IMR-90 (cell line): ENCODE results near the gene BTK. TPM values are rescaled to one million over a fixed set of nuclear protein-coding genes. Genes with fewer than 3 reads are reported as not detected.

Experiments
- ATAC-seq: fragments of 200-7000 bp; cut with Tn5 transposase; 2 replicates; pipeline ENCODE4 v1.9.1; 2020; ENCODE audit warnings: low read depth, mild to moderate bottlenecking, moderate library complexity
- BruUV-seq: library from RNA; stranded (reverse); fragments of 400-500 nt; replicated peaks from 2 replicates; lab custom pipeline; 2021; lab: Mats Ljungman, UMichigan
- CTCF ChIA-PET: fragments of 300-600 bp; formaldehyde crosslinking; extraction: SDS; loops from one replicate; lab custom pipeline; 2021; ENCODE audit warnings: antibody characterized with exemption; lab: Yijun Ruan, JAX
- POLR2A ChIA-PET: fragments of 300-600 bp; sonication (Branson Sonifier 250); formaldehyde crosslinking; loops from one replicate; lab custom pipeline; 2022; ENCODE audit warnings: antibody characterized with exemption; ENCODE audit not compliant: unreplicated experiment; lab: Charles Lee
- DNase-seq: peaks from one replicate; pipeline ENCODE4 v3.0.0; 2013
- H2AFZ ChIP-seq: replicated peaks from 2 replicates; pipeline ENCODE3; 2013; ENCODE audit warnings: low read length, mild to moderate bottlenecking; ENCODE audit not compliant: poor library complexity
- H2AK5ac ChIP-seq: 2 replicates; pipeline ENCODE4 v1.6.1; 2013; ENCODE audit warnings: low read depth, low read length, inconsistent platforms
- H2AK9ac ChIP-seq: replicated peaks from 2 replicates; pipeline ENCODE3; 2013; ENCODE audit warnings: mild to moderate bottlenecking, low read depth, low read length, moderate library complexity; ENCODE audit not compliant: poor library complexity
- H2BK120ac ChIP-seq: 2 replicates; pipeline ENCODE4 v1.6.1; 2013; ENCODE audit warnings: low read depth, low read length, inconsistent platforms
- H2BK15ac ChIP-seq: 3 replicates; pipeline ENCODE4 v1.6.1; 2013; ENCODE audit warnings: low read depth, low read length, inconsistent platforms
- H2BK20ac ChIP-seq: 2 replicates; pipeline ENCODE4 v1.6.1; 2013; ENCODE audit warnings: low read depth, mild to moderate bottlenecking, inconsistent platforms, low read length, moderate library complexity
- H2BK5ac ChIP-seq: 2 replicates; pipeline ENCODE4 v1.6.1; 2013; ENCODE audit warnings: mild to moderate bottlenecking, low read depth, low read length, inconsistent platforms; ENCODE audit not compliant: poor library complexity, severe bottlenecking
- H3K14ac ChIP-seq: replicated peaks from 2 replicates; pipeline ENCODE4 v1.6.1; 2013; ENCODE audit warnings: low read depth, low read length, inconsistent platforms
- H3K18ac ChIP-seq: 2 replicates; pipeline ENCODE4 v1.6.1; 2013; ENCODE audit warnings: low read depth, low read length, control low read depth
- H3K23ac ChIP-seq: 2 replicates; pipeline ENCODE4 v1.6.1; 2013; ENCODE audit warnings: low read depth, low read length, inconsistent platforms
- H3K27ac ChIP-seq: 2 replicates; pipeline ENCODE4 v1.5.1; 2013; ENCODE audit warnings: mild to moderate bottlenecking, control low read depth, low read length; ENCODE audit not compliant: insufficient read depth
- H3K27me3 ChIP-seq: 2 replicates; pipeline ENCODE4 v1.6.1; 2013; ENCODE audit warnings: low read length; ENCODE audit not compliant: control insufficient read depth, insufficient read depth
- H3K36me3 ChIP-seq: 2 replicates; pipeline ENCODE4 v1.6.1; 2013; ENCODE audit warnings: low read length, mixed read lengths; ENCODE audit not compliant: control insufficient read depth, insufficient read depth
- H3K4ac ChIP-seq: 2 replicates; pipeline ENCODE4 v1.6.1; 2013; ENCODE audit warnings: low read depth, low read length, inconsistent platforms
- H3K4me1 ChIP-seq: 2 replicates; pipeline ENCODE4 v1.6.1; 2013; ENCODE audit warnings: low read length, mixed read lengths; ENCODE audit not compliant: control insufficient read depth, insufficient read depth
- H3K4me2 ChIP-seq: 2 replicates; pipeline ENCODE4 v1.6.1; 2013; ENCODE audit warnings: low read depth, mild to moderate bottlenecking, control low read depth, low read length, moderate library complexity
- H3K4me3 ChIP-seq: 2 replicates; pipeline ENCODE4 v1.5.1; 2013; ENCODE audit warnings: low read depth, mild to moderate bottlenecking, control low read depth, low read length, moderate library complexity; ENCODE audit not compliant: insufficient read depth
- H3K56ac ChIP-seq: 2 replicates; pipeline ENCODE4 v1.6.1; 2013; ENCODE audit warnings: low read length, inconsistent platforms; ENCODE audit not compliant: insufficient read depth; ENCODE audit errors: extremely low read depth
- H3K79me1 ChIP-seq, 2 experiments: 2 replicates each; pipeline ENCODE4 v1.6.1; 2013; ENCODE audit warnings: low read length in 2 of 2, inconsistent platforms in 1 of 2, low read depth in 1 of 2
- H3K9ac ChIP-seq: 2 replicates; pipeline ENCODE4 v1.6.1; 2013; ENCODE audit warnings: low read depth, low read length, control low read depth
- H3K9me1 ChIP-seq: 2 replicates; pipeline ENCODE4 v1.6.1; 2013; ENCODE audit warnings: low read length, inconsistent platforms; ENCODE audit not compliant: insufficient read depth
- H3K9me3 ChIP-seq: 2 replicates; pipeline ENCODE4 v1.6.1; 2013; ENCODE audit warnings: low read length; ENCODE audit not compliant: control insufficient read depth, insufficient read depth
- H4K20me1 ChIP-seq: 2 replicates; pipeline ENCODE4 v1.6.1; 2013; ENCODE audit warnings: low read length, inconsistent platforms; ENCODE audit not compliant: insufficient read depth
- H4K5ac ChIP-seq: 2 replicates; pipeline ENCODE4 v1.6.1; 2013; ENCODE audit warnings: mild to moderate bottlenecking, low read depth, low read length, control low read depth
- H4K8ac ChIP-seq, 2 experiments: 2 replicates each; pipeline ENCODE4 v1.6.1; 2013; ENCODE audit warnings: low read depth in 2 of 2, low read length in 2 of 2, control low read depth in 1 of 2, inconsistent platforms in 1 of 2
- H4K91ac ChIP-seq: 2 replicates; pipeline ENCODE4 v1.6.1; 2013; ENCODE audit warnings: low read depth, low read length, inconsistent platforms; ENCODE audit not compliant: insufficient read depth
- BHLHE40 ChIP-seq: fragments of 150-350 bp; IDR thresholded peaks from 2 replicates; pipeline ENCODE4 v1.6.1; 2016; ENCODE audit warnings: mild to moderate bottlenecking, low read depth, low read length
- CEBPB ChIP-seq: IDR thresholded peaks from 2 replicates; pipeline ENCODE4 v1.6.1; 2012; ENCODE audit warnings: low read depth, low read length, improper control_type of control experiment
- CHD1 ChIP-seq: IDR thresholded peaks from 2 replicates; pipeline ENCODE4 v1.6.1; 2012; ENCODE audit warnings: low read depth, low read length, improper control_type of control experiment
- FOS ChIP-seq: fragments of 150-350 bp; IDR thresholded peaks from 2 replicates; pipeline ENCODE4 v1.6.1; 2016; ENCODE audit warnings: low read depth, low read length
- MAFK ChIP-seq: IDR thresholded peaks from 2 replicates; pipeline ENCODE4 v1.6.1; 2012; ENCODE audit warnings: low read depth, low read length, improper control_type of control experiment
- MAZ ChIP-seq: IDR thresholded peaks from 2 replicates; pipeline ENCODE4 v1.6.1; 2012; ENCODE audit warnings: low read depth, mild to moderate bottlenecking, low read length, improper control_type of control experiment, moderate library complexity, borderline replicate concordance
- MXI1 ChIP-seq: IDR thresholded peaks from 2 replicates; pipeline ENCODE4 v1.6.1; 2012; ENCODE audit warnings: low read depth, mild to moderate bottlenecking, low read length, moderate library complexity, borderline replicate concordance
- NFE2L2 ChIP-seq: fragments of 150-350 bp; IDR thresholded peaks from 2 replicates; pipeline ENCODE4 v1.6.1; 2016; ENCODE audit warnings: low read depth, mild to moderate bottlenecking, low read length
- POLR2A ChIP-seq: IDR thresholded peaks from 2 replicates; pipeline ENCODE4 v1.6.1; 2012; ENCODE audit warnings: mild to moderate bottlenecking, low read depth, low read length
- RAD21 ChIP-seq: IDR thresholded peaks from 2 replicates; pipeline ENCODE4 v1.6.1; 2012; ENCODE audit warnings: low read length, improper control_type of control experiment
- RCOR1 ChIP-seq: IDR thresholded peaks from 2 replicates; pipeline ENCODE4 v1.6.1; 2012; ENCODE audit warnings: mild to moderate bottlenecking, low read length, improper control_type of control experiment; ENCODE audit not compliant: insufficient replicate concordance
- RFX5 ChIP-seq: IDR thresholded peaks from 2 replicates; pipeline ENCODE4 v1.8.0; 2012; ENCODE audit warnings: low read depth, mild to moderate bottlenecking, low read length, moderate library complexity
- SMC3 ChIP-seq: fragments of 150-350 bp; IDR thresholded peaks from 2 replicates; pipeline ENCODE4 v1.6.1; 2016; ENCODE audit warnings: low read depth, mild to moderate bottlenecking, antibody characterized with exemption, low read length, moderate library complexity
- WGBS, 2 experiments: methylation state at CpG; one replicate each; pipeline versions ENCODE4 v1.1.5 to v1.1.7; 2013; ENCODE audit warnings: missing lambda C conversion rate in 2 of 2; ENCODE audit not compliant: insufficient read length in 1 of 2; ENCODE audit errors: extremely low coverage in 2 of 2; 5-methylcytosine and 5-hydroxymethylcytosine counted together
- dilution Hi-C: fragments of 300-500 bp; cut with HindIII; formaldehyde crosslinking; loops from one replicate; pipeline ENCODE4 v1.14.3; 2018; ENCODE audit warnings: low sequenced_read_pairs; ENCODE audit not compliant: unreplicated experiment
- in situ Hi-C: fragments of 300-500 bp; cut with MboI; formaldehyde crosslinking; loops from 3 replicates; pipeline ENCODE4 v1.14.3; 2019; ENCODE audit warnings: low sequenced_read_pairs, inconsistent platforms, mixed read lengths
- intact Hi-C: fragments of 100-400 bp; cut with micrococcal nuclease; formaldehyde crosslinking; loops from 2 replicates; pipeline ENCODE4 v1.10.0; 2022
- polyA plus RNA-seq, 3 experiments: library from polyadenylated mRNA; depleted of rRNA; stranded (reverse); fragments of >200 nt; gene quantifications; 2 replicates each; pipeline ENCODE4 v1.2.3, GENCODE V29; 2012; ENCODE audit warnings: low replicate concordance in 1 of 3
- total RNA-seq: library from RNA; depleted of rRNA; stranded (reverse); fragments of >200 nt; gene quantifications from 2 replicates; pipeline ENCODE4 v1.2.3, GENCODE V29; 2012
- TF ChIP-seq, protein P1 (sequence below): fragments of 150-350 bp; IDR thresholded peaks from 2 replicates; pipeline ENCODE4 v1.6.1; 2017; ENCODE audit warnings: mild to moderate bottlenecking, antibody characterized with exemption, low read length, low read depth
- TF ChIP-seq, protein P2 (sequence below): fragments of 150-350 bp; IDR thresholded peaks from 2 replicates; pipeline ENCODE4 v1.6.1; 2016; ENCODE audit warnings: low read depth, mild to moderate bottlenecking, low read length, moderate library complexity, borderline replicate concordance
- TF ChIP-seq, protein P3 (sequence below): conservative IDR thresholded peaks from 2 replicates; pipeline ENCODE4 v1.5.1; 2012; ENCODE audit warnings: mild to moderate bottlenecking, low read depth, low read length, improper control_type of control experiment

Gene BTK
- total and polyA plus RNA-seq, 2 of the 4 experiments (the other 2 are of a cell fraction): not detected

DNA sequence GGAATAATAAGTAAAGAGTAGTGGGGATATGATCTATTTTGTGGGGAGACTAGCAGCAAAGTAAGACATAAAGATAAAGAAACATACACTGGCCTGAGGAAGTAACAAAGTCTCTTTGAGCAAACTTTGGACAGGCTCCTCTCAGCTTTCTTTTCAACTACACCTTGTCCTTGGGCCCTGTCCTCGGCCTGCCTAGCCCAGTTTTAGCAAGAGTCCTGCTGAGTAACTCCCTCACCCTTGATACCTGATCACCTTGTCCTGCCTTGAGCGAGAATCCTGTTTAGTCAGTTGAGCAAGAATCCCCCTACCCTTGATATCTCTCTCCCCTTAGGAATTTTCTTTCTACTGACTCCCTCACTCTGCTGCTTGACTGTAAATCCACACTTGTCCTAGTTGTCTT lies 33.5 kb upstream of the BTK start:
- Histone ChIP-seq H3K4me3 (no peak overlapping the region), H3K27me3 (peaks cover 2% of the 10 kb centered on the region; the same call in 1 of the 2 replicates), H4K20me1 (no peaks in the 10 kb centered on the region), H3K4me2 (no peak overlapping the region), H4K5ac (no peak overlapping the region), H2AK5ac (no peak overlapping the region), H3K27ac (no peak overlapping the region), H2AFZ (no peak overlapping the region), H3K56ac (no peak overlapping the region), H3K23ac (no peak overlapping the region), H3K14ac (no peak overlapping the region), H2AK9ac (no peak overlapping the region), H3K4me1 (peaks cover 4% of the 10 kb centered on the region; the same call in 1 of the 2 replicates), H3K36me3 (no peaks in the 10 kb centered on the region), H3K79me1 (no peaks in the 10 kb centered on the region; a peak in 1 of 4 replicates), H3K4ac (no peak overlapping the region), H3K9me1 (no peaks in the 10 kb centered on the region), H2BK5ac (no peak overlapping the region), H2BK15ac (no peak overlapping the region), H3K18ac (no peak overlapping the region), H2BK120ac (no peak overlapping the region), H4K91ac (no peak overlapping the region), H3K9me3 (no peaks in the 10 kb centered on the region), H3K9ac (no peak overlapping the region), H2BK20ac (no peak overlapping the region), H4K8ac (no peak overlapping the region)
- no peak for DNase-seq
- BruUV-seq: no TSS peak
- TF ChIP-seq SMC3 (no peak), NFE2L2 (no peak), RCOR1 (no peak), BHLHE40 (no peak), RFX5 (no peak), MAFK (no peak), CEBPB (no peak), MXI1 (no peak), FOS (no peak), RAD21 (no peak), POLR2A (no peak), CHD1 (no peak), MAZ (no peak)
- TF ChIP-seq, protein P1, sequence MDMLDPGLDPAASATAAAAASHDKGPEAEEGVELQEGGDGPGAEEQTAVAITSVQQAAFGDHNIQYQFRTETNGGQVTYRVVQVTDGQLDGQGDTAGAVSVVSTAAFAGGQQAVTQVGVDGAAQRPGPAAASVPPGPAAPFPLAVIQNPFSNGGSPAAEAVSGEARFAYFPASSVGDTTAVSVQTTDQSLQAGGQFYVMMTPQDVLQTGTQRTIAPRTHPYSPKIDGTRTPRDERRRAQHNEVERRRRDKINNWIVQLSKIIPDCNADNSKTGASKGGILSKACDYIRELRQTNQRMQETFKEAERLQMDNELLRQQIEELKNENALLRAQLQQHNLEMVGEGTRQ: no peak
- TF ChIP-seq, protein P2, sequence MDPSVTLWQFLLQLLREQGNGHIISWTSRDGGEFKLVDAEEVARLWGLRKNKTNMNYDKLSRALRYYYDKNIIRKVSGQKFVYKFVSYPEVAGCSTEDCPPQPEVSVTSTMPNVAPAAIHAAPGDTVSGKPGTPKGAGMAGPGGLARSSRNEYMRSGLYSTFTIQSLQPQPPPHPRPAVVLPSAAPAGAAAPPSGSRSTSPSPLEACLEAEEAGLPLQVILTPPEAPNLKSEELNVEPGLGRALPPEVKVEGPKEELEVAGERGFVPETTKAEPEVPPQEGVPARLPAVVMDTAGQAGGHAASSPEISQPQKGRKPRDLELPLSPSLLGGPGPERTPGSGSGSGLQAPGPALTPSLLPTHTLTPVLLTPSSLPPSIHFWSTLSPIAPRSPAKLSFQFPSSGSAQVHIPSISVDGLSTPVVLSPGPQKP: no peak
- TF ChIP-seq, protein P3, sequence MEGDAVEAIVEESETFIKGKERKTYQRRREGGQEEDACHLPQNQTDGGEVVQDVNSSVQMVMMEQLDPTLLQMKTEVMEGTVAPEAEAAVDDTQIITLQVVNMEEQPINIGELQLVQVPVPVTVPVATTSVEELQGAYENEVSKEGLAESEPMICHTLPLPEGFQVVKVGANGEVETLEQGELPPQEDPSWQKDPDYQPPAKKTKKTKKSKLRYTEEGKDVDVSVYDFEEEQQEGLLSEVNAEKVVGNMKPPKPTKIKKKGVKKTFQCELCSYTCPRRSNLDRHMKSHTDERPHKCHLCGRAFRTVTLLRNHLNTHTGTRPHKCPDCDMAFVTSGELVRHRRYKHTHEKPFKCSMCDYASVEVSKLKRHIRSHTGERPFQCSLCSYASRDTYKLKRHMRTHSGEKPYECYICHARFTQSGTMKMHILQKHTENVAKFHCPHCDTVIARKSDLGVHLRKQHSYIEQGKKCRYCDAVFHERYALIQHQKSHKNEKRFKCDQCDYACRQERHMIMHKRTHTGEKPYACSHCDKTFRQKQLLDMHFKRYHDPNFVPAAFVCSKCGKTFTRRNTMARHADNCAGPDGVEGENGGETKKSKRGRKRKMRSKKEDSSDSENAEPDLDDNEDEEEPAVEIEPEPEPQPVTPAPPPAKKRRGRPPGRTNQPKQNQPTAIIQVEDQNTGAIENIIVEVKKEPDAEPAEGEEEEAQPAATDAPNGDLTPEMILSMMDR: no peak
- ChIA-PET CTCF (no interaction called here), POLR2A (no interaction called here)
- ATAC-seq: no peak
- dilution Hi-C loops (no loop called here), in situ Hi-C loops (loop anchor here (5.0 kb wide), 1 partner anchor 378 kb away; no protein-coding TSS in a partner anchor), intact Hi-C loops (loop anchor here (5.0 kb wide), 2 partner anchors 63 to 173 kb away; no protein-coding TSS in a partner anchor)
- no CpG with 5 or more reads among the region's 2 CpGs for WGBS, 2 experiments
